Endothelial cell of umbilical vein (primary cell): ENCODE results near the gene CRYGS.

Source experiments
- EZH2 ChIP-seq: IDR thresholded peaks from 2 replicates; pipeline ENCODE4 v1.6.1; 2012; ENCODE audit warnings: borderline replicate concordance, low read depth, mild to moderate bottlenecking, moderate library complexity, low read length, inconsistent platforms; ENCODE audit not compliant: severe bottlenecking
- GATA2 ChIP-seq: IDR thresholded peaks from 2 replicates; pipeline ENCODE4 v1.7.0; 2011; ENCODE audit warnings: low read depth, mild to moderate bottlenecking, moderate library complexity, mixed read lengths, low read length; ENCODE audit not compliant: insufficient read length, insufficient read depth
- MYC ChIP-seq: IDR thresholded peaks from one replicate; pipeline ENCODE4 v1.6.1; 2011; ENCODE audit warnings: mild to moderate bottlenecking, low read depth, low read length
- POLR2A ChIP-seq: IDR thresholded peaks from 2 replicates; pipeline ENCODE4 v1.6.1; 2012; ENCODE audit warnings: low read depth, mild to moderate bottlenecking, control low read depth, low read length
- POLR2AphosphoS5 ChIP-seq: IDR thresholded peaks from 2 replicates; pipeline ENCODE4 v1.6.1; 2012; ENCODE audit warnings: low read depth, mild to moderate bottlenecking, control low read depth, low read length, moderate library complexity; ENCODE audit not compliant: insufficient read depth
- TF ChIP-seq, protein P1 (sequence below): IDR thresholded peaks from 2 replicates; pipeline ENCODE4 v1.6.1; 2011; ENCODE audit not compliant: insufficient read depth, insufficient read length
- TF ChIP-seq, protein P2 (sequence below), 2 donors: IDR thresholded peaks; 1 replicate in 1 of 2; 2 replicates in 1 of 2; pipeline ENCODE4 v1.5.1; 2011; ENCODE audit warnings: low read length in 2 of 2, mild to moderate bottlenecking in 2 of 2, moderate library complexity in 2 of 2, control low read depth in 1 of 2, inconsistent platforms in 1 of 2, low read depth in 1 of 2; ENCODE audit not compliant: insufficient read depth in 1 of 2; ENCODE audit errors: extremely low read depth in 1 of 2

DNA sequence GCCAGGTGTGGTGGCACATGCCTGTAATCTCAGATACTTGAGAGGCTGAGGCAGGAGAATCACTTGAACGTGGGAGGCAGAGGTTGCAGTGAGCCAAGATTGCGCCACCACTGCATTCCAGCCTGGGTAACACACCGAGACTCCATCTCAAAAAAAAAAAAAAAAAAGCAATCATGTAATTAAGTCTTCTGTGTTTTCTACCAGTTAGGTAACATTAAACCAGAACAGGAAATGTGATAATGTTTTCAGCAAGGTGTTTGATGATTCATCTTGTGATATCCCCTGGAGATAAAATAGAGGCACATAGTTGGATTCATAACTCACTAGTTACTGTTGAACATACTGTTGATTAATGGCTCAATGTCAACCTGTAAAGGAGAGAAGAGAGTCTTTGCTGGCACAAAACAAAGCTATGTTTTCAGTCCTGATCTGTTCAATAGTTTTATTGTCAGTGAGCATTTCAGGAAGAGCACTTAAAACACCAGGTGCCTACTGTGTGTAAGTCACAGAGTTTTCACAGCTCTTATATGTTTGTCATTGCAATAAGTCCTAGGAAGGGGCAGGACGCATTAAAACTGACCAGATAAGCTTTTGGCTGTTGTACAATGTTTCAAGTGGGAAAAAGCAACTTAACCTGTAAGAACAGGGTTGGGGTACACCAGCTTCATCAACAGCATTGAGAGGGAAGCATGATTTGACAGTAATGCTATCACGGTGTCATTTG, 45.8 kb upstream of the CRYGS start:
- TF ChIP-seq, protein P1, sequence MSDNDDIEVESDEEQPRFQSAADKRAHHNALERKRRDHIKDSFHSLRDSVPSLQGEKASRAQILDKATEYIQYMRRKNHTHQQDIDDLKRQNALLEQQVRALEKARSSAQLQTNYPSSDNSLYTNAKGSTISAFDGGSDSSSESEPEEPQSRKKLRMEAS, result no peak
- TF ChIP-seq, protein P2, sequence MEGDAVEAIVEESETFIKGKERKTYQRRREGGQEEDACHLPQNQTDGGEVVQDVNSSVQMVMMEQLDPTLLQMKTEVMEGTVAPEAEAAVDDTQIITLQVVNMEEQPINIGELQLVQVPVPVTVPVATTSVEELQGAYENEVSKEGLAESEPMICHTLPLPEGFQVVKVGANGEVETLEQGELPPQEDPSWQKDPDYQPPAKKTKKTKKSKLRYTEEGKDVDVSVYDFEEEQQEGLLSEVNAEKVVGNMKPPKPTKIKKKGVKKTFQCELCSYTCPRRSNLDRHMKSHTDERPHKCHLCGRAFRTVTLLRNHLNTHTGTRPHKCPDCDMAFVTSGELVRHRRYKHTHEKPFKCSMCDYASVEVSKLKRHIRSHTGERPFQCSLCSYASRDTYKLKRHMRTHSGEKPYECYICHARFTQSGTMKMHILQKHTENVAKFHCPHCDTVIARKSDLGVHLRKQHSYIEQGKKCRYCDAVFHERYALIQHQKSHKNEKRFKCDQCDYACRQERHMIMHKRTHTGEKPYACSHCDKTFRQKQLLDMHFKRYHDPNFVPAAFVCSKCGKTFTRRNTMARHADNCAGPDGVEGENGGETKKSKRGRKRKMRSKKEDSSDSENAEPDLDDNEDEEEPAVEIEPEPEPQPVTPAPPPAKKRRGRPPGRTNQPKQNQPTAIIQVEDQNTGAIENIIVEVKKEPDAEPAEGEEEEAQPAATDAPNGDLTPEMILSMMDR (IDR thresholded peaks at IDR 0.05; ENCODE audit: extremely low read depth in 1 of 2, insufficient read depth in 1 of 2, low read depth in 1 of 2, low read length in 2 of 2), result no peak
- TF ChIP-seq POLR2AphosphoS5, result no peak
- no peak for TF ChIP-seq POLR2A
- TF ChIP-seq GATA2, result no peak
- TF ChIP-seq EZH2, result no peak
- no peak for TF ChIP-seq MYC
